GM23248 (cell line): ENCODE data around the gene EPM2A. TPM values are rescaled to one million over a fixed set of nuclear protein-coding genes. Genes with fewer than 3 reads are reported as not detected.
A peak's percentile ranks its signal among the peaks of the same experiment; 100 is the strongest.

ENCODE experiments used
- DNase-seq: peaks from one replicate; pipeline ENCODE4 v3.0.0-alpha.2; 2015
- H2AFZ ChIP-seq: fragments of 200-600 bp; sonication (generic); 2 replicates; pipeline ENCODE4 v1.6.1; 2016; ENCODE audit warnings: antibody characterized with exemption
- H3F3A ChIP-seq: fragments of 200-600 bp; sonication (generic); 2 replicates; pipeline ENCODE4 v1.6.1; 2016; ENCODE audit warnings: mild to moderate bottlenecking, antibody characterized with exemption, mixed run types; ENCODE audit not compliant: insufficient read depth
- H3K27ac ChIP-seq: fragments of 200-600 bp; sonication (generic); 2 replicates; pipeline ENCODE4 v1.5.1; 2016; ENCODE audit warnings: mild to moderate bottlenecking
- H3K27me3 ChIP-seq: fragments of 200-600 bp; sonication (generic); replicated peaks from 2 replicates; pipeline ENCODE4 v1.6.1; 2016; ENCODE audit warnings: mild to moderate bottlenecking; ENCODE audit not compliant: insufficient read depth
- H3K36me3 ChIP-seq: fragments of 200-600 bp; sonication (generic); 2 replicates; pipeline ENCODE4 v1.6.1; 2016; ENCODE audit warnings: low read depth, mild to moderate bottlenecking
- H3K4me1 ChIP-seq: fragments of 200-600 bp; sonication (generic); 2 replicates; pipeline ENCODE4 v1.6.1; 2016; ENCODE audit warnings: mild to moderate bottlenecking; ENCODE audit not compliant: insufficient read depth
- H3K4me2 ChIP-seq: fragments of 200-600 bp; sonication (generic); one replicate; pipeline ENCODE4 v1.6.1; 2016; ENCODE audit warnings: mild to moderate bottlenecking; ENCODE audit not compliant: unreplicated experiment
- H3K4me3 ChIP-seq: fragments of 200-600 bp; sonication (generic); 2 replicates; pipeline ENCODE4 v1.5.1; 2016; ENCODE audit warnings: mild to moderate bottlenecking
- H3K79me2 ChIP-seq: fragments of 200-600 bp; sonication (generic); 2 replicates; pipeline ENCODE4 v1.6.1; 2016; ENCODE audit warnings: mild to moderate bottlenecking; ENCODE audit not compliant: insufficient read depth
- H3K9ac ChIP-seq: fragments of 200-600 bp; sonication (generic); 2 replicates; pipeline ENCODE4 v1.6.1; 2016; ENCODE audit warnings: mild to moderate bottlenecking
- H3K9me2 ChIP-seq: fragments of 200-600 bp; sonication (generic); 2 replicates; pipeline ENCODE4 v1.6.1; 2016; ENCODE audit warnings: mixed run types, mild to moderate bottlenecking, moderate library complexity; ENCODE audit not compliant: insufficient read depth
- H3K9me3 ChIP-seq: fragments of 200-600 bp; sonication (generic); one replicate; pipeline ENCODE4 v1.6.1; 2017; ENCODE audit warnings: low read depth
- H4K20me1 ChIP-seq: fragments of 200-600 bp; sonication (generic); 2 replicates; pipeline ENCODE4 v1.6.0; 2016; ENCODE audit not compliant: insufficient read depth
- EZH2 ChIP-seq: fragments of 200-600 bp; sonication (generic); IDR thresholded peaks from 2 replicates; pipeline ENCODE4 v1.6.1; 2018; ENCODE audit warnings: antibody characterized with exemption, mild to moderate bottlenecking; ENCODE audit not compliant: insufficient read depth, poor library complexity, severe bottlenecking
- EZH2phosphoT487 ChIP-seq: fragments of 200-600 bp; sonication (generic); IDR thresholded peaks from 2 replicates; pipeline ENCODE4 v1.6.1; 2018; ENCODE audit warnings: antibody characterized with exemption, moderate library complexity, mild to moderate bottlenecking, low read depth; ENCODE audit not compliant: insufficient read depth
- WGBS, 2 experiments: methylation state at CpG; one replicate each; pipeline ENCODE4 v1.1.6; 2015 to 2017; ENCODE audit warnings: low lambda C conversion rate in 2 of 2, low coverage in 1 of 2; ENCODE audit errors: missing lambda C conversion rate in 2 of 2; 5-methylcytosine and 5-hydroxymethylcytosine counted together
- in situ Hi-C: fragments of 300-500 bp; cut with MboI; formaldehyde crosslinking; loops from 2 replicates; pipeline ENCODE4 v1.15.0; 2020
- polyA plus RNA-seq: library from polyadenylated mRNA; unstranded; fragments of >200 nt; fragmentation: Nextera tagmentation; extraction: Ambion mirVana; gene quantifications from 2 replicates; pipeline ENCODE4 v1.2.1, GENCODE V29; 2016
- total RNA-seq: library from RNA; depleted of rRNA; stranded (reverse); fragments of >200 nt; shearing (Covaris generic); gene quantifications from 2 replicates; pipeline ENCODE4 v1.2.3, GENCODE V29; 2014

Gene EPM2A
- total and polyA plus RNA-seq, 2 experiments from 2014 or later, result 2.7 to 3.5 TPM

GRCh38 chr6:145755682-145756081 is 20.4 kb upstream of the EPM2A start:
- Histone ChIP-seq H3F3A (peaks cover 17% of the 10 kb centered on the region), H3K36me3 (no peaks in the 10 kb centered on the region), H3K79me2 (no peaks in the 10 kb centered on the region), H3K4me2 (no peak overlapping the region), H4K20me1 (no peaks in the 10 kb centered on the region), H3K9ac (no peak overlapping the region), H3K9me2 (no peaks in the 10 kb centered on the region; the same call in 1 of the 2 replicates), H3K27ac (peak overlapping the region; percentile 40), H3K4me3 (no peak overlapping the region), H3K9me3 (no peaks in the 10 kb centered on the region), H2AFZ (no peak overlapping the region), H3K27me3 (no peaks in the 10 kb centered on the region), H3K4me1 (peaks cover 11% of the 10 kb centered on the region)
- no peak for DNase-seq
- in situ Hi-C loops, result no loop called here
- no peak for TF ChIP-seq EZH2
- TF ChIP-seq EZH2phosphoT487, result no peak

- no peak overlapping the region for H2AFZ ChIP-seq
- H3K9ac ChIP-seq, result no peak overlapping the region
- H3K27me3 ChIP-seq, result no peaks in the 10 kb centered on the region
- no peaks in the 10 kb centered on the region; the same call in 1 of the 2 replicates for H3K36me3 ChIP-seq
- in situ Hi-C loops, result no loop called here
- no peaks in the 10 kb centered on the region for H3K79me2 ChIP-seq
- no peak for TF ChIP-seq EZH2phosphoT487
- no peak for TF ChIP-seq EZH2
- no peak overlapping the region for H3K4me2 ChIP-seq
- H3K4me3 ChIP-seq, result no peak overlapping the region
- no peak for DNase-seq
- no peaks in the 10 kb centered on the region for H3K9me3 ChIP-seq
- no peaks in the 10 kb centered on the region for H4K20me1 ChIP-seq
- H3K9me2 ChIP-seq, result no peaks in the 10 kb centered on the region; the same call in 1 of the 2 replicates
- 70 to 78% methylated on average over 2 of the region's 2 CpGs for WGBS, 2 experiments
- peaks cover 26% of the 10 kb centered on the region for H3F3A ChIP-seq
- H3K27ac ChIP-seq, result no peak overlapping the region
- H3K4me1 ChIP-seq, result peaks cover 19% of the 10 kb centered on the region
Measured at GRCh38 chr6:145752638-145753037, 17.3 kb upstream of the EPM2A start.

GRCh38 chr6:145749632-145750031 is 14.3 kb upstream of the EPM2A start:
- peaks cover 9% of the 10 kb centered on the region for H3F3A ChIP-seq
- H3K27ac ChIP-seq, result peak overlapping the region; percentile 65
- H3K4me3 ChIP-seq, result 0 out of 2 replicates have a peak overlapping the region, but pooled peaks have one; percentile 3
- no peaks in the 10 kb centered on the region for H4K20me1 ChIP-seq
- DNase-seq, result peak; percentile 83
- no peak for TF ChIP-seq EZH2phosphoT487
- no peak for TF ChIP-seq EZH2
- no peaks in the 10 kb centered on the region; the same call in 1 of the 2 replicates for H3K36me3 ChIP-seq
- H3K4me2 ChIP-seq, result peak overlapping the region; percentile 27
- H3K9me2 ChIP-seq, result no peaks in the 10 kb centered on the region; the same call in 1 of the 2 replicates
- H3K9me3 ChIP-seq, result no peaks in the 10 kb centered on the region
- no peaks in the 10 kb centered on the region for H3K79me2 ChIP-seq
- WGBS, 2 experiments, result 0 to 44% methylated on average over 1 of the region's 1 CpG
- peak overlapping the region; percentile 70 for H2AFZ ChIP-seq
- peaks cover 8% of the 10 kb centered on the region for H3K4me1 ChIP-seq
- no peaks in the 10 kb centered on the region for H3K27me3 ChIP-seq
- H3K9ac ChIP-seq, result 0 out of 2 replicates have a peak overlapping the region, but pooled peaks have one; percentile 12
- in situ Hi-C loops, result no loop called here

DNA sequence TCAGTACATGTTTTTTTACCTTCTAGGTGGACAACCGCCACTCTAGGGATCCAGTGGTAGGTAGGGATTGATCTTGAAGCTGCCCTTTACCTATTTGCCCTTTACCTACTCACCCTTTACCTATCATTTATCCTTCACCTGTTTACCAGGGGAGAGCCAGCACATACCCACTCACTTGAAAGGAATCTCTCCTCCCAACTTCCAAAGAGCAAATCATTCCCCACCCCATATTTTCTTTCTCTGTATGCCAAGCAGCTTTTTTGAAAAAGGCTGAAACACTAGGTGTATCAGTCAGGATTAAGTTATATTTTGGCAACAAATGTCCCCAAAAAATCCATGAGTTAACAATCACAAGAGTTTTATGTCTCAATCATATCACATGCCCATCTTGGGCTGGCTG is 10.5 kb upstream of the EPM2A start:
- Histone ChIP-seq H3K9me2 (no peaks in the 10 kb centered on the region), H3K9ac (no peak overlapping the region), H3K9me3 (no peaks in the 10 kb centered on the region), H3K79me2 (no peaks in the 10 kb centered on the region), H4K20me1 (no peaks in the 10 kb centered on the region), H3K4me1 (peaks cover 8% of the 10 kb centered on the region), H3K36me3 (no peaks in the 10 kb centered on the region; the same call in 1 of the 2 replicates), H3K4me3 (no peak overlapping the region), H3K4me2 (no peak overlapping the region), H3K27me3 (no peaks in the 10 kb centered on the region), H3F3A (peaks cover 9% of the 10 kb centered on the region), H3K27ac (no peak overlapping the region), H2AFZ (no peak overlapping the region)
- in situ Hi-C loops, result no loop called here
- TF ChIP-seq EZH2phosphoT487 (no peak), EZH2 (no peak)
- 91 to 100% methylated on average over 1 of the region's 1 CpG for WGBS, 2 experiments
- no peak for DNase-seq

DNA sequence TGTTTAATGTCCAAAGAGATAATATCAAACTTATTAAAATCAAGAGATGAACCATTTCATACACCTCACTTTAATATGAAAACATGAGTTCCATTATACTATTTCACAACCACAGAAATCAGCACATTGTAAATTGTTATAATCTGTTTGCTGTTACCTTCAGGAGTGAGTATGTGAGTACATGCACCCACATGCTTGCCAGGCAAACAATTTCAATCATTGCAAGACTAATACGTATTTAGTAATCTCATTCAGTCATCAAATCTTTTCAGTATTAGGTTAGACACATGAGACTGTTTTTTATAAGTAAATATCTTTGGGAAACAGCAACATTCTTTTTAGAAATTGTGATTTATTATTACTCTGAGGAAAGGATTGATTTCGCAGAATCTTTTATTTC is 9.3 kb upstream of the EPM2A start:
- H2AFZ ChIP-seq, result no peak overlapping the region
- H3K27ac ChIP-seq, result no peak overlapping the region
- DNase-seq, result no peak
- H3K9ac ChIP-seq, result no peak overlapping the region
- peaks cover 3% of the 10 kb centered on the region; the same call in 1 of the 2 replicates for H3F3A ChIP-seq
- WGBS, 2 experiments, result 87 to 88% methylated on average over 2 of the region's 2 CpGs
- H4K20me1 ChIP-seq, result no peaks in the 10 kb centered on the region
- H3K4me1 ChIP-seq, result peaks cover 3% of the 10 kb centered on the region
- in situ Hi-C loops, result no loop called here
- no peaks in the 10 kb centered on the region for H3K9me2 ChIP-seq
- H3K4me2 ChIP-seq, result no peak overlapping the region
- H3K36me3 ChIP-seq, result no peaks in the 10 kb centered on the region; the same call in 1 of the 2 replicates
- no peak overlapping the region for H3K4me3 ChIP-seq
- H3K79me2 ChIP-seq, result no peaks in the 10 kb centered on the region
- no peaks in the 10 kb centered on the region for H3K27me3 ChIP-seq
- TF ChIP-seq EZH2phosphoT487 (no peak), EZH2 (no peak)
- H3K9me3 ChIP-seq, result no peaks in the 10 kb centered on the region
